GM18909 (cell line): ENCODE results near the gene RPF1.
"Not testable (repeated sequence)": the region's sequence is repeated elsewhere in the genome, so short reads cannot be mapped to it uniquely, and the experiment has no call there.

Experiments used
- ATAC-seq: cut with Tn5 transposase; IDR thresholded peaks from one replicate; pipeline ENCODE4 v1.9.1; 2021; ENCODE audit warnings: mild to moderate bottlenecking; ENCODE audit not compliant: unreplicated experiment, poor library complexity

RPF1 gene

GRCh38 chr1:84478876-84479868 lies at the start of gene RPF1:
Gene RPF1 (plus strand): TSS chr1:84479266. CDS start chr1:84479282, 16 bp downstream.
- ATAC-seq = peak; percentile 98

GRCh38 chr1:84430546-84430945 lies 48.5 kb upstream of the RPF1 start:
- no peak for ATAC-seq

- ATAC-seq = peak; percentile 61
Measured at GRCh38 chr1:84433258-84434080, 45.6 kb upstream of the RPF1 start.

GRCh38 chr1:84434081-84434769 lies 44.8 kb upstream of the RPF1 start:
- peak; percentile 21 for ATAC-seq

- ATAC-seq = peak; percentile 63
Measured at GRCh38 chr1:84434801-84435549, 44.1 kb upstream of the RPF1 start.

- ATAC-seq = no peak
Measured at GRCh38 chr1:84436876-84437655, 42.0 kb upstream of the RPF1 start.

GRCh38 chr1:84442256-84442655 lies 36.8 kb upstream of the RPF1 start:
- peak; percentile 98 for ATAC-seq

GRCh38 chr1:84442747-84443646 lies 36.1 kb upstream of the RPF1 start:
- not testable (repeated sequence) for ATAC-seq

- not testable (repeated sequence) for ATAC-seq
Measured at GRCh38 chr1:84448704-84449103, 30.4 kb upstream of the RPF1 start.

GRCh38 chr1:84450910-84451309 lies 28.2 kb upstream of the RPF1 start:
- no peak for ATAC-seq

GRCh38 chr1:84452436-84452835 lies 26.6 kb upstream of the RPF1 start:
- no peak for ATAC-seq

GRCh38 chr1:84462118-84462517 lies 16.9 kb upstream of the RPF1 start:
- ATAC-seq = no peak

GRCh38 chr1:84467298-84467697 lies 11.8 kb upstream of the RPF1 start:
- no peak for ATAC-seq

GRCh38 chr1:84476225-84476624 lies 2.8 kb upstream of the RPF1 start:
- no peak for ATAC-seq

GRCh38 chr1:84479998-84480397 lies 932 bp downstream of the RPF1 start:
- peak; percentile 21 for ATAC-seq

- no peak for ATAC-seq
Measured at GRCh38 chr1:84480650-84481049, 1.6 kb downstream of the RPF1 start.

- ATAC-seq = no peak
Measured at GRCh38 chr1:84481317-84481716, 2.3 kb downstream of the RPF1 start.

GRCh38 chr1:84488107-84488506 lies 9.0 kb downstream of the RPF1 start:
- no peak for ATAC-seq
